C4-2B (cell line): Measurements from ENCODE around the gene PSMD12.
A peak's percentile ranks its signal among the peaks of the same experiment; 100 is the strongest.

Experiments
- ZFX ChIP-seq: fragments of 450-650 bp; IDR thresholded peaks from 2 replicates; pipeline ENCODE4 v1.6.1; 2017
- TF ChIP-seq, protein P1 (sequence below): fragments of 450-650 bp; conservative IDR thresholded peaks from 2 replicates; pipeline ENCODE4 v1.5.1; 2017; ENCODE audit warnings: mild to moderate bottlenecking

- TF ChIP-seq, protein P1, sequence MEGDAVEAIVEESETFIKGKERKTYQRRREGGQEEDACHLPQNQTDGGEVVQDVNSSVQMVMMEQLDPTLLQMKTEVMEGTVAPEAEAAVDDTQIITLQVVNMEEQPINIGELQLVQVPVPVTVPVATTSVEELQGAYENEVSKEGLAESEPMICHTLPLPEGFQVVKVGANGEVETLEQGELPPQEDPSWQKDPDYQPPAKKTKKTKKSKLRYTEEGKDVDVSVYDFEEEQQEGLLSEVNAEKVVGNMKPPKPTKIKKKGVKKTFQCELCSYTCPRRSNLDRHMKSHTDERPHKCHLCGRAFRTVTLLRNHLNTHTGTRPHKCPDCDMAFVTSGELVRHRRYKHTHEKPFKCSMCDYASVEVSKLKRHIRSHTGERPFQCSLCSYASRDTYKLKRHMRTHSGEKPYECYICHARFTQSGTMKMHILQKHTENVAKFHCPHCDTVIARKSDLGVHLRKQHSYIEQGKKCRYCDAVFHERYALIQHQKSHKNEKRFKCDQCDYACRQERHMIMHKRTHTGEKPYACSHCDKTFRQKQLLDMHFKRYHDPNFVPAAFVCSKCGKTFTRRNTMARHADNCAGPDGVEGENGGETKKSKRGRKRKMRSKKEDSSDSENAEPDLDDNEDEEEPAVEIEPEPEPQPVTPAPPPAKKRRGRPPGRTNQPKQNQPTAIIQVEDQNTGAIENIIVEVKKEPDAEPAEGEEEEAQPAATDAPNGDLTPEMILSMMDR, result no peak
- peak; percentile 97 for TF ChIP-seq ZFX
Observed at GRCh38 chr17:67366193-67367157, at the start of gene PSMD12.
